Measurements from ENCODE around the gene SPRR1B.

SPRR1B gene

GRCh38 chr1:153030895-153031294 is at the start of gene SPRR1B:
Gene SPRR1B (plus strand): TSS chr1:153031203. CDS start chr1:153032346, 1,143 bp downstream.
- no peaks in the 10 kb centered on the region for H3K9me3 ChIP-seq (ENCODE audit: severe bottlenecking)
- H3K4me1 ChIP-seq (ENCODE audit: insufficient read depth, poor library complexity, severe bottlenecking) = peaks cover 39% of the 10 kb centered on the region
- peak within 1 kb of the TSS; percentile 84 for H3K27ac ChIP-seq (ENCODE audit: poor library complexity, severe bottlenecking)
- no peaks in the 10 kb centered on the region for H3K36me3 ChIP-seq (ENCODE audit: low read depth)
- H3K4me3 ChIP-seq (ENCODE audit: severe bottlenecking) = no peak within 1 kb of the TSS
- no peaks in the 10 kb centered on the region for H3K27me3 ChIP-seq (ENCODE audit: insufficient read depth, poor library complexity, severe bottlenecking)
- ATAC-seq (ENCODE audit: low read depth) (peak; percentile 79), DNase-seq (ENCODE audit: low spot score) (no peak)
- TF ChIP-seq CTCF (IDR thresholded peaks at IDR 0.05; ENCODE audit: poor library complexity, severe bottlenecking) = no peak

GRCh38 chr1:152982076-152982475 is 48.9 kb upstream of the SPRR1B start:
- Histone ChIP-seq H3K4me1 (ENCODE audit: insufficient read depth, poor library complexity, severe bottlenecking) (no peaks in the 10 kb centered on the region), H3K27ac (ENCODE audit: poor library complexity, severe bottlenecking) (no peak overlapping the region), H3K4me3 (ENCODE audit: severe bottlenecking) (no peak overlapping the region), H3K27me3 (ENCODE audit: insufficient read depth, poor library complexity, severe bottlenecking) (no peaks in the 10 kb centered on the region), H3K36me3 (ENCODE audit: low read depth) (no peaks in the 10 kb centered on the region), H3K9me3 (ENCODE audit: severe bottlenecking) (no peaks in the 10 kb centered on the region)
- no peak for TF ChIP-seq CTCF (IDR thresholded peaks at IDR 0.05; ENCODE audit: poor library complexity, severe bottlenecking)
- ATAC-seq (ENCODE audit: low read depth) (no peak), DNase-seq (ENCODE audit: low spot score) (no peak)

GRCh38 chr1:152983234-152983633 is 47.8 kb upstream of the SPRR1B start:
- Histone ChIP-seq H3K27ac (ENCODE audit: poor library complexity, severe bottlenecking) (no peak overlapping the region), H3K4me1 (ENCODE audit: insufficient read depth, poor library complexity, severe bottlenecking) (peaks cover 3% of the 10 kb centered on the region), H3K27me3 (ENCODE audit: insufficient read depth, poor library complexity, severe bottlenecking) (no peaks in the 10 kb centered on the region), H3K9me3 (ENCODE audit: severe bottlenecking) (no peaks in the 10 kb centered on the region), H3K4me3 (ENCODE audit: severe bottlenecking) (no peak overlapping the region), H3K36me3 (ENCODE audit: low read depth) (no peaks in the 10 kb centered on the region)
- ATAC-seq (ENCODE audit: low read depth) = no peak
- TF ChIP-seq CTCF (IDR thresholded peaks at IDR 0.05; ENCODE audit: poor library complexity, severe bottlenecking) = no peak
- DNase-seq (ENCODE audit: low spot score) = no peak

GRCh38 chr1:152983743-152984142 is 47.3 kb upstream of the SPRR1B start, which contains the start of gene SPRR1A:
Gene SPRR1A (plus strand): TSS chr1:152984081. CDS start chr1:152985231, 1,150 bp downstream.
- no peaks in the 10 kb centered on the region for H3K36me3 ChIP-seq (ENCODE audit: low read depth)
- H3K4me1 ChIP-seq (ENCODE audit: insufficient read depth, poor library complexity, severe bottlenecking) = peaks cover 3% of the 10 kb centered on the region
- no peaks in the 10 kb centered on the region for H3K9me3 ChIP-seq (ENCODE audit: severe bottlenecking)
- DNase-seq (ENCODE audit: low spot score) (no peak), ATAC-seq (ENCODE audit: low read depth) (peak; percentile 70; the same call in 2 of the 3 replicates)
- H3K27me3 ChIP-seq (ENCODE audit: insufficient read depth, poor library complexity, severe bottlenecking) = no peaks in the 10 kb centered on the region
- no peak within 1 kb of the TSS for H3K4me3 ChIP-seq (ENCODE audit: severe bottlenecking)
- no peak within 1 kb of the TSS for H3K27ac ChIP-seq (ENCODE audit: poor library complexity, severe bottlenecking)
- no peak for TF ChIP-seq CTCF (IDR thresholded peaks at IDR 0.05; ENCODE audit: poor library complexity, severe bottlenecking)

GRCh38 chr1:152986578-152986977 is 44.4 kb upstream of the SPRR1B start:
- H3K9me3 ChIP-seq (ENCODE audit: severe bottlenecking) = no peaks in the 10 kb centered on the region
- ATAC-seq (ENCODE audit: low read depth) (no peak), DNase-seq (ENCODE audit: low spot score) (no peak)
- H3K27me3 ChIP-seq (ENCODE audit: insufficient read depth, poor library complexity, severe bottlenecking) = no peaks in the 10 kb centered on the region
- peaks cover 3% of the 10 kb centered on the region for H3K4me1 ChIP-seq (ENCODE audit: insufficient read depth, poor library complexity, severe bottlenecking)
- no peak overlapping the region for H3K27ac ChIP-seq (ENCODE audit: poor library complexity, severe bottlenecking)
- TF ChIP-seq CTCF (IDR thresholded peaks at IDR 0.05; ENCODE audit: poor library complexity, severe bottlenecking) = no peak
- H3K36me3 ChIP-seq (ENCODE audit: low read depth) = no peaks in the 10 kb centered on the region
- H3K4me3 ChIP-seq (ENCODE audit: severe bottlenecking) = no peak overlapping the region
